Fibroblast of pulmonary artery (primary cell): ENCODE results near the gene VIM.
"Not testable (repeated sequence)": the region's sequence is repeated elsewhere in the genome, so short reads cannot be mapped to it uniquely, and the experiment has no call there.

Experiments used
- DNase-seq: peaks from one replicate; pipeline ENCODE4 v3.0.0-alpha.2; 2010; ENCODE audit warnings: low read depth
- H3K4me3 ChIP-seq: replicated peaks from 2 replicates; pipeline ENCODE4 v1.5.1; 2011; ENCODE audit warnings: low read depth, mild to moderate bottlenecking, control low read depth, low read length, moderate library complexity
- CTCF ChIP-seq: IDR thresholded peaks from 2 replicates; pipeline ENCODE4 v1.5.1; 2011; ENCODE audit warnings: mild to moderate bottlenecking, control low read depth, low read length, inconsistent platforms; ENCODE audit errors: missing control alignments

The VIM gene

GRCh38 chr10:17262502-17262901, 34.5 kb downstream of the VIM start:
- H3K4me3 ChIP-seq, result no peak overlapping the region
- no peak for DNase-seq
- TF ChIP-seq CTCF, result no peak

GRCh38 chr10:17263580-17263979, 35.5 kb downstream of the VIM start:
- no peak for TF ChIP-seq CTCF
- H3K4me3 ChIP-seq, result no peak overlapping the region
- no peak for DNase-seq

- no peak overlapping the region for H3K4me3 ChIP-seq
- DNase-seq, result no peak
- TF ChIP-seq CTCF, result no peak
Observed at GRCh38 chr10:17265468-17265867, 37.4 kb downstream of the VIM start.

GRCh38 chr10:17266549-17266948, 38.5 kb downstream of the VIM start:
- H3K4me3 ChIP-seq, DNase-seq: not testable (repeated sequence)

GRCh38 chr10:17272648-17273047, 44.6 kb downstream of the VIM start:
- no peak for DNase-seq
- no peak overlapping the region for H3K4me3 ChIP-seq
- TF ChIP-seq CTCF, result no peak

GRCh38 chr10:17273403-17273802, 45.4 kb downstream of the VIM start:
- no peak overlapping the region for H3K4me3 ChIP-seq
- peak; percentile 30 for DNase-seq
- TF ChIP-seq CTCF, result no peak

GRCh38 chr10:17276756-17277424, 48.8 kb downstream of the VIM start:
- no peak for TF ChIP-seq CTCF
- DNase-seq, result no peak
- no peak overlapping the region for H3K4me3 ChIP-seq
